IPS-18c (cell line): Measurements from ENCODE around the gene RNF130.

ENCODE experiments used
- H3K4me3 ChIP-seq: 2 replicates; pipeline ENCODE4 v1.7.0; 2013; ENCODE audit warnings: low read depth, mild to moderate bottlenecking, low read length, moderate library complexity; ENCODE audit not compliant: insufficient read depth
- H3K9me3 ChIP-seq: one replicate; pipeline ENCODE4 v1.6.1; 2013; ENCODE audit warnings: mild to moderate bottlenecking, low read length, moderate library complexity; ENCODE audit not compliant: control insufficient read depth, insufficient read depth

Gene RNF130

DNA sequence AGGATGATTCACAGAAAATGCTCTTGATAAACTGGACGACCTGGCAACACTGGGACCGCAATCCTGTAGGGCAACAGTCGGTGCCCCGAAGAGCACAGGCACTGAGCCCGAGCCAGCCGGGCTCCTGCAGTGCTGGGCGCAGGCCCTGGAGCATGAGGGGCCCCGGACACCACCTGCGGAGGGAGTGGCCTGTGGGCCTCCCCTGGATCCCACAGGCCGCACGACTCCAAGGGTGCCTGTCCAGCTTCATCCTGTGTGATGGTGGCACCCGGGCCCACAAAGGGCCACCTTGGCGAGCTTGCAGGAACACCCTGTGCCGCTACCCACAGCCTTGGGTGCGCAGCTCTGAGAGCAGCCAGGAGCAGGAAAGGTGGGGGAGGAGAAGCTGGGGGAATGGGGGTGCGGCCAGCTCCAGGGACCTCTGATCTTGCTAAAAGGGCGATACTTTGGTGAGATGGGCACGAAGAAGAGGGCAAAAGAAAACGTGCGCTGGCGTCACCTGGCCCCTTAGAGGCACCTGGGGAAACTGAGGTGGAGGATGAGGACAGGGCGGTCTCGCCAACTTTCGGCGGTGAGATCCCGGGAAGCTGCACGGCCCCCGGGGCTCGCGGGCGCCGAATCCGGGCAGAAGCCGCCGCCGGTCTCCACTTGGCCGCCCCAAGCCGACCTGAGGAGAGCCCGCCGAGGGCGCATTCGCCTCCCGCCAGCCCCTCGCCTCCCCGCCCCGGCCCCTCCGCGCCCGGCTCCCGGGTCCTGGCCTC is 164.6 kb downstream of the RNF130 start:
- peak overlapping the region; percentile 46 for H3K4me3 ChIP-seq
- H3K9me3 ChIP-seq = no peaks in the 10 kb centered on the region

DNA sequence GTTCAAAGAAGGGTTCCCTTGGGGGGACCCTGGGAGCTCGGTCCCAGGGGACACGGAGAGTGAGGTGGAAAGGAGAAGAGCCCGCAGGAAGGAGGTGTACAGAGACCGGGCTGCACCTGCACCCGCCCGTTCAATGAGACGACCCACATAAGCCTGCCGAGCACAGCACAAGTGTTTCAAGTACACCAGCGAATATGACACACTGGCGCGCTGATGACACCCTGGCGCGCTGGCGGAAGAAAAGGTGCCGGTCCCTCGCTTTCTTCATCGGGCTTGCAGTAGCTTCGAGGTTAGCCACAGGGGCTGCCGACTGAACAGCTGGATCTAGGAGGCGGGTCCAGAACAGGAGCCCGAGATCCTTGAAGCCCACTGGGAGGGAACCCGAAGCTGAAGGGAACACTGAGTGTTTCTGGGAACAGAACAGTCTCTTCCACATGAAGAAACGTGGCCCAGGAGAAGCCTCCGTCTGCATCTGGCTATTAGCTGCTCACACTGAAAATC is 165.2 kb downstream of the RNF130 start:
- peak overlapping the region; percentile 46; the same call in 1 of the 2 replicates for H3K4me3 ChIP-seq

DNA sequence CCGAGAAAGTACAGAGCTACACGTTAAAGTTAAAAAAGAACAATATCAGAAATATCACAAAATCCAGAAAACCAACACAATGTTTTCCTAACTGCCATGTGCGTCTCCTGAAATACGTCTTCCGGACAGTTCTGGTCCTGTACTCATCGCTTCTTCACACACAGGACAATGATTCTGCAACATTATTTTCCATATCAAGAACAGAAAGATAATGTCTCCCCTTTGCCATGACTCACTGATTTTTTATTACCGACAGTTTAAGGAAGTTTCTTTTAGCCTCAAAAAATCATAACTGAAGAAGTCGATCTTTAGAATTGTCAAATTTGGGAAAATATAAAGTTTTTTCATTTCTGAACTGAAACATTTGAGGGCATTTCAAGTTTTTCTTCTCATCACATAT is 166.4 kb downstream of the RNF130 start:
- Histone ChIP-seq H3K4me3 (no peak overlapping the region), H3K9me3 (no peaks in the 10 kb centered on the region)

More for the DNA sequence above, 165.2 kb downstream of the RNF130 start:
- no peaks in the 10 kb centered on the region for H3K9me3 ChIP-seq
